NCI-H226 (cell line): Measurements from ENCODE around the gene UBIAD1.

ENCODE experiments used
- DNase-seq: peaks from one replicate; pipeline ENCODE4 v3.0.0-alpha.2; 2015

UBIAD1 gene

GRCh38 chr1:11314959-11315358 is 42.0 kb downstream of the UBIAD1 start:
- DNase-seq: no peak

- DNase-seq: no peak
Observed at GRCh38 chr1:11316701-11317100, 43.7 kb downstream of the UBIAD1 start.

- no peak for DNase-seq
Observed at GRCh38 chr1:11318982-11319381, 46.0 kb downstream of the UBIAD1 start.

GRCh38 chr1:11320153-11320936 is 47.3 kb downstream of the UBIAD1 start:
- no peak for DNase-seq

GRCh38 chr1:11321656-11322491 is 48.9 kb downstream of the UBIAD1 start:
- DNase-seq: no peak

- DNase-seq: no peak
Observed at GRCh38 chr1:11324567-11325165, 51.7 kb downstream of the UBIAD1 start.

GRCh38 chr1:11326070-11326469 is 53.1 kb downstream of the UBIAD1 start:
- DNase-seq: no peak

GRCh38 chr1:11328444-11328843 is 55.4 kb downstream of the UBIAD1 start:
- DNase-seq: no peak

GRCh38 chr1:11330411-11330810 is 57.4 kb downstream of the UBIAD1 start:
- no peak for DNase-seq

GRCh38 chr1:11331036-11331944 is 58.3 kb downstream of the UBIAD1 start:
- DNase-seq: no peak

- DNase-seq: no peak
Observed at GRCh38 chr1:11331945-11332546, 59.0 kb downstream of the UBIAD1 start.

GRCh38 chr1:11333631-11334030 is 60.6 kb downstream of the UBIAD1 start:
- no peak for DNase-seq

- no peak for DNase-seq
Observed at GRCh38 chr1:11334261-11334804, 61.3 kb downstream of the UBIAD1 start.

- DNase-seq: no peak
Observed at GRCh38 chr1:11334821-11335220, 61.8 kb downstream of the UBIAD1 start.

- no peak for DNase-seq
Observed at GRCh38 chr1:11335417-11336056, 62.5 kb downstream of the UBIAD1 start.

- no peak for DNase-seq
Observed at GRCh38 chr1:11337580-11338073, 64.6 kb downstream of the UBIAD1 start.
